ENCODE data around the gene C6orf89.
A peak's percentile ranks its signal among the peaks of the same experiment; 100 is the strongest.

The C6orf89 gene

DNA sequence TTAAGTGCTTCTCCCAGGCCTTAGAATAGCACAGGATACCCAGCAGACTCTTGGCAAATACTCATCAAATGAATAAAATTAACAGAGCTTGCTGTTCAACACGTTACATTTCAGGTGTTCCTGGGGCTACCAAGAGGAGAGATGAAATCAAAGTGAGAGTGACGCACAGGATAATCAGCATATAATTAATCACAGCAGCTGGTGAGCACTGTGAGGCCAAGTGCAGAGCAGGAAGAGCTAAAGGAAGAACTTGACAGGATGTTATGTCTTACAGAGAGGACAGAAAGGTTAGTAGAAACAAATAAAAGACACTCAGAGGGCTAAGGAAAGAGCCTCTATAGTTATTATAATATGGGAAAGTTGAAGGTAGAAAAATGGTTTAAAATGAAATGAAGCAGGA, 19.9 kb upstream of the C6orf89 start:
- POLR2A ChIA-PET = no interaction called here
- TF ChIP-seq, protein P1, sequence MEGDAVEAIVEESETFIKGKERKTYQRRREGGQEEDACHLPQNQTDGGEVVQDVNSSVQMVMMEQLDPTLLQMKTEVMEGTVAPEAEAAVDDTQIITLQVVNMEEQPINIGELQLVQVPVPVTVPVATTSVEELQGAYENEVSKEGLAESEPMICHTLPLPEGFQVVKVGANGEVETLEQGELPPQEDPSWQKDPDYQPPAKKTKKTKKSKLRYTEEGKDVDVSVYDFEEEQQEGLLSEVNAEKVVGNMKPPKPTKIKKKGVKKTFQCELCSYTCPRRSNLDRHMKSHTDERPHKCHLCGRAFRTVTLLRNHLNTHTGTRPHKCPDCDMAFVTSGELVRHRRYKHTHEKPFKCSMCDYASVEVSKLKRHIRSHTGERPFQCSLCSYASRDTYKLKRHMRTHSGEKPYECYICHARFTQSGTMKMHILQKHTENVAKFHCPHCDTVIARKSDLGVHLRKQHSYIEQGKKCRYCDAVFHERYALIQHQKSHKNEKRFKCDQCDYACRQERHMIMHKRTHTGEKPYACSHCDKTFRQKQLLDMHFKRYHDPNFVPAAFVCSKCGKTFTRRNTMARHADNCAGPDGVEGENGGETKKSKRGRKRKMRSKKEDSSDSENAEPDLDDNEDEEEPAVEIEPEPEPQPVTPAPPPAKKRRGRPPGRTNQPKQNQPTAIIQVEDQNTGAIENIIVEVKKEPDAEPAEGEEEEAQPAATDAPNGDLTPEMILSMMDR (IDR thresholded peaks at IDR 0.05; ENCODE audit: insufficient read depth, low read length, missing control alignments) = no peak
- H3K4me3 ChIP-seq (ENCODE audit: low read depth, low read length) = no peak overlapping the region
- DNase-seq (ENCODE audit: low read depth, low spot score) = no peak
- CTCF ChIA-PET = interaction anchor here (0.6 to 15.1 kb wide), 7 partner anchors 9 to 152 kb away, joined by 3 to 132 read pairs (median 3); partner anchors contain the start of gene PPIL1

DNA sequence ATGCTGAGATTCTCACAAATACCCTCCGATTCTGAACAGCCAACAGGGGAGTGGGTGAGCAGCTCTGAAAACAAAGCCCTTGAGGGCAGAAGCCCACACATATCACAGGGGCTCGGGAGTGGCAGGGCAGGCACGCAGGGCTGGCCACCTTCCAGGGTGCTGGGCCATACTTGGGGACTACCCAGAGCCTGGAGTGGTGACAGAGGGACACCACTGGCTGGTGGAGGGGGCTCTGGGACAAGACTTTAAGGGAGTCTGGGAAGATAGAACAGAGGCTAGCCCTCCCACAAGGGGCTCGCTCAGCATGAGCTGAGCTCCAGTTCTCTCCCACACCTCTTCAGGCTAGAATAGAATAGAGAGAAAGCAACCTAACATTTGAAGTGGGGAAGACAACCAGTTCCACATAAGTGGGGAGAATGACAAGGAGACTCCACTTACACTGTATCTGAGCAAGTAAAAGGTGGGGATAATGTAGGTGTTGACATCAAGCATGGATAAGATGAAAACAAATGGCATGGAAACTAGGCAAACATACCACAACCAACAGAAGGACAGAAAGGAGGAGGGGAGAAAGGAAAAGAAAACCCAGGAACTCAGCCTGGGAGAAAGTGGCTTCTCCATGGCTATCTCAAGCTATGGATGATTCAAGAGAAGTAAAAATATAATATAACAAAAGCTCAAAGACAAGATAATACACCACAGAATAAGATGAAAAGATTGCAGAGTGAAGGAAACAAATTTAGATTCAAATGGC, 18.1 kb upstream of the C6orf89 start:
- POLR2A ChIA-PET = no interaction called here
- H3K4me3 ChIP-seq (ENCODE audit: low read depth, low read length) = no peak overlapping the region
- TF ChIP-seq, protein P1 (IDR thresholded peaks at IDR 0.05; ENCODE audit: insufficient read depth, low read length, missing control alignments) = no peak
- DNase-seq (ENCODE audit: low read depth, low spot score) = no peak
- CTCF ChIA-PET = interaction anchor here (1.1 to 15.1 kb wide), 4 partner anchors 17 to 151 kb away, joined by 4 to 132 read pairs (median 10); partner anchors contain the start of gene C6orf89

DNA sequence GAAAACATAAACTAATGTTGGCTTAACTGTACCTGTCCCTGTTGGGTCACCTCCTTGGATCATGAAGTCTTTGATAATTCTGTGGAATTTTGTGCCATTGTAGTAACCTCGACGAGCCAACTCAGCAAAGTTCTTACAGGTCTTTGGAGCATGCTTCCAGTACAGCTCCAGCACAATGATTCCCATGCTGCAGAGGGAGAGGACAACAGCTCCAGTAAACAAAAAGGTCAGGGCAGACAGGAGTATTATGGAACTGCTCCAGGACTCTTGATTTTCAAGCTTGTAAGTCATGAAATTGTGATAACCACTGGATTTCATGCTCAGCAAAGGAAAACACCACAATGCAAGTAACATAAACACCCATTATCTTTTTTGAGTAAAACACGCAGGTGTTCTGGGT, 14.1 kb upstream of the C6orf89 start:
- POLR2A ChIA-PET = no interaction called here
- CTCF ChIA-PET = interaction anchor here (0.6 to 15.1 kb wide), 5 partner anchors 12 to 116 kb away, joined by 4 to 132 read pairs (median 61); partner anchors contain the start of gene C6orf89
- no peak overlapping the region for H3K4me3 ChIP-seq (ENCODE audit: low read depth, low read length)
- TF ChIP-seq, protein P1 (IDR thresholded peaks at IDR 0.05; ENCODE audit: insufficient read depth, low read length, missing control alignments) = no peak
- no peak for DNase-seq (ENCODE audit: low read depth, low spot score)

DNA sequence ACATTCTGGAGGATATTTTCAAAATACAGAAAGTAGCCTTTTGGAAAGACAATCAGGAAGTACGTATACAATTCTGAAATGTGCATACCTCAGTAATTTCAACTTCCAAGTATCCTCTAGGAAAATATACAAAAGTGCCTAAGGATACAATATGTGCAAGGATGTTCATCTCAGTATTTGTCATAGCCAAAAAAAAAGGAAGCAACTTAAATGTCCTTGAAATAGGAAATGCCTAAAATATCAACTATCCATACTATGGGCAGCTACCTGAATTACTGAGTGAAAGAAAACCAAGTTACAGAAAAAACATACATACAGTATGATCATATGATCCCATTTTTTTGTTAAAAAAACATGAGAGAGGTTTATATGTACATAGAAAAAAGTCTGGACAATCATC, 12.6 kb upstream of the C6orf89 start:
- H3K4me3 ChIP-seq (ENCODE audit: low read depth, low read length) = no peak overlapping the region
- ChIA-PET POLR2A (interaction anchor here (0.6 to 1.4 kb wide), 2 partner anchors 21 to 113 kb away, joined by 3 to 5 read pairs; no protein-coding TSS in a partner anchor), CTCF (interaction anchor here (0.8 to 15.1 kb wide), 9 partner anchors 11 to 146 kb away, joined by 3 to 270 read pairs (median 4); partner anchors contain the start of gene C6orf89)
- DNase-seq (ENCODE audit: low read depth, low spot score) = no peak
- TF ChIP-seq, protein P1 (IDR thresholded peaks at IDR 0.05; ENCODE audit: insufficient read depth, low read length, missing control alignments) = no peak

DNA sequence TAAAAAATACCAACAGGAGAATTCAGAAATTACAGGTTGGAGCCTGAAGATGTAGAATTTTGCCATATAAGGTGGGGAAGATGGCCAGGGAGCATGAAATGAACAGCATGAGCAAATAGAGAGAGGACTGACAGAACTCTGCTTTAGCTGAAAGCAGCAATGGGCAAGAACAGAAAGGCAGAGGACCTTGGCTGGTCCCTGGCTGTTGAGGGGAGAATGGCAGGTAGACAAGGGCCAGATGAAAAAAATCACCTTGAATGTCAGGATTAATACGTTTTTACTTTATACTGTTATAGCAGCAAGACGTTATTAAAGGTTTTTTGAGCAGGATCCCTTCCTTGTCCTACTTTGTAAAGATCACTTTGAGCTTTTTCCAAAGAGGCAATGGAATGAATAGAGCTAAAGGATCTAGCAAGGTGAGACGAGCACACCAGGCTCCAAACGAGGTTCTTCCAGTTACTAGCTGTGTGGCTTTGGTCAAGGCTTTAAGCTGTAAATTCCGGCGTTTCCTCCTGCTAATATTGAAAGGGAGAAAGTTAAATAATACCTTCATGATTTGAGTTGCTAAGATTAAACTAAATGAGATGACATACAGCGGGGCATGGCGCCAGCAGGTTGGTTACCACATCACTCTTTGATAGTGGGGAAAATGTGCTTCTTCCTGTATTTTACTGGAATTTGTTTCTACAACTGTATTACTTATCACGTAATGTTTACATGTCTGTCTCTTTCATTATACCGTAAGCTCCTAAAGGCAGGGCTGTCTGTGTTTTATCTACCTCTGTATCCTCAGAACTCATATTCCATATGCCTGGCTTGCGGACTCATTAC, 11.9 kb upstream of the C6orf89 start:
- POLR2A ChIA-PET = interaction anchor here (0.6 to 2.2 kb wide), 6 partner anchors 9 to 113 kb away, joined by 3 to 9 read pairs (median 4); partner anchors contain the start of genes C6orf89 and MTCH1
- no peak for DNase-seq (ENCODE audit: low read depth, low spot score)
- CTCF ChIA-PET = interaction anchor here (0.9 to 15.1 kb wide), 12 partner anchors 10 to 338 kb away, joined by 3 to 270 read pairs (median 4); partner anchors contain the start of gene C6orf89
- H3K4me3 ChIP-seq (ENCODE audit: low read depth, low read length) = peak overlapping the region; percentile 95
- TF ChIP-seq, protein P1 (IDR thresholded peaks at IDR 0.05; ENCODE audit: insufficient read depth, low read length, missing control alignments) = no peak
